Right lung (tissue), 5 donors: ENCODE data around the gene CDH3. TPM values are rescaled to one million over a fixed set of nuclear protein-coding genes. Genes with fewer than 3 reads are reported as not detected.
A peak's percentile ranks its signal among the peaks of the same experiment; 100 is the strongest.
"Not testable (repeated sequence)": the region's sequence is repeated elsewhere in the genome, so short reads cannot be mapped to it uniquely, and the experiment has no call there.

ENCODE experiments used
- DNase-seq, 2 donors: peaks; one replicate each; pipeline ENCODE4 v3.0.0-alpha.2; 2013
- polyA plus RNA-seq, 5 donors: library from polyadenylated mRNA; unstranded; fragments of 120-200 nt; gene quantifications; one replicate each; pipeline versions ENCODE4 v1.2.1 to v1.2.3, GENCODE V29; 2013; ENCODE audit warnings: inconsistent platforms in 1 of 5, low replicate concordance in 1 of 5; ENCODE audit not compliant: insufficient read length in 5 of 5, insufficient read depth in 1 of 5

Gene CDH3
- polyA plus RNA-seq, 5 donors, result 39.6 to 53.0 (median 48.4) TPM

GRCh38 chr16:68696514-68696913 lies 51.4 kb downstream of the CDH3 start:
- DNase-seq, result no peak

- no peak for DNase-seq
These were observed 53.0 kb downstream of the CDH3 start for GRCh38 chr16:68698091-68698490.

GRCh38 chr16:68700120-68700519 lies 55.0 kb downstream of the CDH3 start:
- no peak for DNase-seq

GRCh38 chr16:68700831-68701230 lies 55.7 kb downstream of the CDH3 start:
- no peak for DNase-seq

GRCh38 chr16:68704232-68704867 lies 59.2 kb downstream of the CDH3 start:
- DNase-seq, result peak; percentile 45 to 49

GRCh38 chr16:68707340-68708152 lies 62.4 kb downstream of the CDH3 start:
- DNase-seq, result peak; percentile 19 to 32

- DNase-seq, result no peak
These were observed 65.1 kb downstream of the CDH3 start for GRCh38 chr16:68710211-68710610.

GRCh38 chr16:68711421-68712139 lies 66.5 kb downstream of the CDH3 start:
- DNase-seq, result no peak

GRCh38 chr16:68713361-68713760 lies 68.3 kb downstream of the CDH3 start:
- DNase-seq, result no peak

- no peak for DNase-seq
These were observed 70.4 kb downstream of the CDH3 start for GRCh38 chr16:68715471-68715870.

GRCh38 chr16:68716516-68716915 lies 71.4 kb downstream of the CDH3 start:
- DNase-seq, result not testable (repeated sequence)

GRCh38 chr16:68717684-68718083 lies 72.6 kb downstream of the CDH3 start:
- no peak for DNase-seq

GRCh38 chr16:68718590-68718989 lies 73.5 kb downstream of the CDH3 start:
- no peak for DNase-seq

- DNase-seq, result no peak
These were observed 74.9 kb downstream of the CDH3 start for GRCh38 chr16:68719993-68720489.

- DNase-seq, result no peak
These were observed 77.3 kb downstream of the CDH3 start for GRCh38 chr16:68722119-68723024.

GRCh38 chr16:68724797-68725196 lies 79.7 kb downstream of the CDH3 start:
- DNase-seq, result no peak

GRCh38 chr16:68728523-68728922 lies 83.4 kb downstream of the CDH3 start:
- no peak for DNase-seq

GRCh38 chr16:68731637-68732036 lies 86.5 kb downstream of the CDH3 start:
- DNase-seq, result no peak

- peak; percentile 37 to 46 for DNase-seq
These were observed 87.1 kb downstream of the CDH3 start for GRCh38 chr16:68732042-68732680.

GRCh38 chr16:68732741-68733399 lies 87.8 kb downstream of the CDH3 start:
- no peak for DNase-seq
